GM23338 (cell line): Measurements from ENCODE around the gene RASL11B. TPM values are rescaled to one million over a fixed set of nuclear protein-coding genes. Genes with fewer than 3 reads are reported as not detected.

ENCODE experiments used
- ATAC-seq: fragments of 200-7000 bp; cut with Tn5 transposase; 3 replicates; pipeline ENCODE4 v1.9.1; 2020
- DNase-seq: peaks from one replicate; pipeline ENCODE4 v3.0.0-alpha.2; 2015; ENCODE audit warnings: low spot score
- H2AFZ ChIP-seq: fragments of 200-600 bp; sonication (generic); 2 replicates; pipeline ENCODE4 v1.8.0; 2016; ENCODE audit warnings: antibody characterized with exemption, mild to moderate bottlenecking, moderate library complexity
- H3F3A ChIP-seq: fragments of 200-600 bp; sonication (generic); replicated peaks from 2 replicates; pipeline ENCODE4 v1.8.0; 2017; ENCODE audit warnings: antibody characterized with exemption, mixed run types, low read depth
- H3K27ac ChIP-seq: fragments of 200-600 bp; sonication (generic); 2 replicates; pipeline ENCODE4 v1.6.1; 2016; ENCODE audit warnings: low read depth
- H3K27me3 ChIP-seq: fragments of 200-600 bp; sonication (generic); 2 replicates; pipeline ENCODE4 v1.8.0; 2016; ENCODE audit warnings: mild to moderate bottlenecking, mixed run types, moderate library complexity; ENCODE audit not compliant: insufficient read depth
- H3K36me3 ChIP-seq: fragments of 200-600 bp; sonication (generic); 2 replicates; pipeline ENCODE4 v1.8.0; 2016; ENCODE audit warnings: mild to moderate bottlenecking; ENCODE audit not compliant: insufficient read depth
- H3K4me1 ChIP-seq: fragments of 200-600 bp; sonication (generic); 2 replicates; pipeline ENCODE4 v1.8.0; 2016; ENCODE audit warnings: mild to moderate bottlenecking, moderate library complexity; ENCODE audit not compliant: insufficient read depth
- H3K4me2 ChIP-seq: fragments of 200-600 bp; sonication (generic); 2 replicates; pipeline ENCODE4 v1.7.1; 2017; ENCODE audit warnings: mixed run types
- H3K4me3 ChIP-seq: fragments of 200-600 bp; sonication (generic); 2 replicates; pipeline ENCODE4 v1.6.1; 2016; ENCODE audit warnings: mixed run types
- H3K79me2 ChIP-seq: fragments of 200-600 bp; sonication (generic); replicated peaks from 2 replicates; pipeline ENCODE4 v1.8.0; 2017; ENCODE audit warnings: mild to moderate bottlenecking; ENCODE audit not compliant: insufficient read depth
- H3K9me2 ChIP-seq: fragments of 200-600 bp; sonication (generic); 2 replicates; pipeline ENCODE4 v1.8.0; 2017; ENCODE audit not compliant: insufficient read depth
- H4K20me1 ChIP-seq: fragments of 200-600 bp; sonication (generic); replicated peaks from 2 replicates; pipeline ENCODE4 v1.8.0; 2017; ENCODE audit warnings: mild to moderate bottlenecking; ENCODE audit not compliant: insufficient read depth
- H3K27ac Mint-ChIP-seq: 2 replicates; pipeline ENCODE4 v1.8.0; 2020; ENCODE audit warnings: inconsistent platforms, mild to moderate bottlenecking, moderate library complexity, mixed read lengths
- H3K27me3 Mint-ChIP-seq: 3 replicates; pipeline ENCODE4 v1.8.0; 2022; ENCODE audit warnings: low read depth, mild to moderate bottlenecking, moderate library complexity, mixed read lengths, inconsistent platforms; ENCODE audit not compliant: insufficient read depth, poor library complexity
- H3K36me3 Mint-ChIP-seq: 3 replicates; pipeline ENCODE4 v1.8.0; 2021; ENCODE audit warnings: low read depth, mild to moderate bottlenecking, inconsistent platforms, moderate library complexity, mixed read lengths
- H3K4me1 Mint-ChIP-seq: 3 replicates; pipeline ENCODE4 v1.8.0; 2020; ENCODE audit warnings: mild to moderate bottlenecking, inconsistent platforms, mixed read lengths
- H3K4me3 Mint-ChIP-seq: 3 replicates; pipeline ENCODE4 v1.8.0; 2021; ENCODE audit warnings: moderate library complexity, mild to moderate bottlenecking, inconsistent platforms, mixed read lengths
- H3K9me3 Mint-ChIP-seq: 3 replicates; pipeline ENCODE4 v1.8.0; 2020; ENCODE audit warnings: moderate library complexity, mild to moderate bottlenecking, inconsistent platforms, mixed read lengths
- CREB1 ChIP-seq: fragments of 250-450 bp; sonication (Bioruptor Pico); IDR thresholded peaks from 2 replicates; pipeline ENCODE4 v1.5.0; 2020; ENCODE audit warnings: low read depth, mild to moderate bottlenecking, moderate library complexity
- CTCF ChIP-seq, 2 experiments: fragments of 200-600 bp in 1 of 2; sonication (generic) in 1 of 2; conservative IDR thresholded peaks; 2 replicates each; pipeline versions ENCODE4 v1.5.1 to v1.6.1; 2016 to 2017; ENCODE audit warnings: antibody characterized with exemption in 2 of 2, low read depth in 2 of 2, mild to moderate bottlenecking in 2 of 2, moderate library complexity in 1 of 2
- ETS1 ChIP-seq: IDR thresholded peaks from 2 replicates; pipeline ENCODE4 v1.6.1; 2016; ENCODE audit warnings: antibody characterized with exemption
- EZH2 ChIP-seq: fragments of 200-600 bp; sonication (generic); IDR thresholded peaks from one replicate; pipeline ENCODE4 v1.8.0; 2017; ENCODE audit warnings: antibody characterized with exemption, mild to moderate bottlenecking, low read depth; ENCODE audit not compliant: unreplicated experiment
- EZH2phosphoT487 ChIP-seq: fragments of 200-600 bp; sonication (generic); IDR thresholded peaks from one replicate; pipeline ENCODE4 v1.8.1; 2018; ENCODE audit warnings: antibody characterized with exemption; ENCODE audit not compliant: unreplicated experiment
- JUNB ChIP-seq: IDR thresholded peaks from one replicate; pipeline ENCODE4 v1.6.1; 2016; ENCODE audit warnings: antibody characterized with exemption; ENCODE audit not compliant: unreplicated experiment
- NANOG ChIP-seq: IDR thresholded peaks from 2 replicates; pipeline ENCODE4 v1.6.1; 2016; ENCODE audit warnings: antibody characterized with exemption, borderline replicate concordance
- POLR2AphosphoS5 ChIP-seq: IDR thresholded peaks from 2 replicates; pipeline ENCODE4 v1.6.1; 2016; ENCODE audit warnings: antibody characterized with exemption, low read depth
- STAT1 ChIP-seq: IDR thresholded peaks from one replicate; pipeline ENCODE4 v1.6.1; 2016; ENCODE audit warnings: antibody characterized with exemption; ENCODE audit not compliant: unreplicated experiment
- ZNF114 ChIP-seq: fragments of 250-450 bp; sonication (Bioruptor Pico); IDR thresholded peaks from 2 replicates; pipeline ENCODE4 v1.5.0; 2020; ENCODE audit warnings: mild to moderate bottlenecking, moderate library complexity
- ZNF331 ChIP-seq: fragments of 250-450 bp; sonication (Bioruptor Pico); IDR thresholded peaks from 2 replicates; pipeline ENCODE4 v1.5.0; 2020; ENCODE audit warnings: low read depth, mild to moderate bottlenecking, moderate library complexity
- ZNF462 ChIP-seq: fragments of 250-450 bp; sonication (Bioruptor Pico); IDR thresholded peaks from 2 replicates; pipeline ENCODE4 v1.5.0; 2020; ENCODE audit warnings: mild to moderate bottlenecking, moderate library complexity
- polyA plus RNA-seq: library from polyadenylated mRNA; unstranded; fragments of >200 nt; fragmentation: Nextera tagmentation; extraction: Ambion mirVana; gene quantifications from 2 replicates; pipeline ENCODE4 v1.2.1, GENCODE V29; 2016
- total RNA-seq: library from RNA; depleted of rRNA; stranded (reverse); fragments of >200 nt; shearing (Covaris generic); gene quantifications from 2 replicates; pipeline ENCODE4 v1.2.3, GENCODE V29; 2014

RASL11B gene
- total and polyA plus RNA-seq, 2 experiments from 2014 or later = 69.7 to 100.0 TPM

GRCh38 chr4:52862639-52863161 lies 583 bp downstream of the RASL11B start:
- peak overlapping the region; percentile 62 for H3K27ac Mint-ChIP-seq
- peaks cover 61% of the 10 kb centered on the region for H3K36me3 Mint-ChIP-seq
- H3K4me3 ChIP-seq = peak overlapping the region; percentile 98

More at GRCh38 chr4:52862639-52863161, 583 bp downstream of the RASL11B start:
- no peaks in the 10 kb centered on the region for H3K9me2 ChIP-seq
- peaks cover 13% of the 10 kb centered on the region for H3K27me3 Mint-ChIP-seq
- peaks cover 36% of the 10 kb centered on the region for H3K36me3 ChIP-seq
- H3K27ac ChIP-seq = peak overlapping the region; percentile 81
- H3K4me3 Mint-ChIP-seq = peak overlapping the region; percentile 91
- H3K9me3 Mint-ChIP-seq = peaks cover 15% of the 10 kb centered on the region
- H3K4me1 ChIP-seq = peaks cover 55% of the 10 kb centered on the region
- TF ChIP-seq EZH2 = no peak
- TF ChIP-seq POLR2AphosphoS5 = no peak
- no peak for TF ChIP-seq ZNF114
- no peak for TF ChIP-seq CREB1 (CRISPR knock-in tag)
- no peak for TF ChIP-seq STAT1
- TF ChIP-seq ZNF462 (CRISPR knock-in tag) = no peak
- TF ChIP-seq ZNF331 (CRISPR knock-in tag) = no peak
- TF ChIP-seq NANOG = no peak
- no peak for TF ChIP-seq JUNB
- TF ChIP-seq CTCF (conservative IDR thresholded peaks at IDR 0.05; ENCODE audit: low read depth in 2 of 2) = no peak
- no peak for TF ChIP-seq EZH2phosphoT487
- no peak for TF ChIP-seq ETS1
- no peak for DNase-seq
- H3K4me1 Mint-ChIP-seq = peaks cover 65% of the 10 kb centered on the region
- no peak overlapping the region for H2AFZ ChIP-seq
- H3K4me2 ChIP-seq = peak overlapping the region; percentile 98
- peaks cover 35% of the 10 kb centered on the region for H3K79me2 ChIP-seq
- peaks cover 56% of the 10 kb centered on the region for H3F3A ChIP-seq
- no peaks in the 10 kb centered on the region for H3K27me3 ChIP-seq
- ATAC-seq = peak; percentile 9
- peaks cover 27% of the 10 kb centered on the region for H4K20me1 ChIP-seq
